GM12878 (cell line): Measurements from ENCODE around the gene SCNM1. TPM values are rescaled to one million over a fixed set of nuclear protein-coding genes. Genes with fewer than 3 reads are reported as not detected.

Experiments used
- ATAC-seq: fragments of 200-7000 bp; cut with Tn5 transposase; 3 replicates; pipeline ENCODE4 v1.9.1; 2020; ENCODE audit warnings: mild to moderate bottlenecking, moderate library complexity
- BruUV-seq: library from RNA; stranded (reverse); fragments of 400-500 nt; replicated peaks from 2 replicates; lab custom pipeline; 2021; lab: Mats Ljungman, UMichigan
- CTCF ChIA-PET: fragments of 300-600 bp; sonication (Branson Sonifier 250); formaldehyde crosslinking; extraction: SDS; loops from one replicate; lab custom pipeline; 2021; ENCODE audit warnings: inconsistent platforms; lab: Yijun Ruan, JAX
- POLR2A ChIA-PET: fragments of 350-600 bp; formaldehyde crosslinking; extraction: SDS; loops from one replicate; lab custom pipeline; 2021; ENCODE audit warnings: inconsistent platforms; lab: Charles Lee
- RAD21 ChIA-PET: fragments of 300-600 bp; sonication (Branson Sonifier 250); formaldehyde crosslinking; loops from one replicate; lab custom pipeline; 2023; ENCODE audit warnings: antibody characterized with exemption; ENCODE audit not compliant: unreplicated experiment; lab: Charles Lee
- SMC1A ChIA-PET: fragments of 300-600 bp; sonication (Branson Sonifier 250); formaldehyde crosslinking; loops from one replicate; lab custom pipeline; 2023; ENCODE audit not compliant: unreplicated experiment, uncharacterized antibody; lab: Charles Lee
- DNase-seq: peaks from one replicate; pipeline ENCODE4 v3.0.0-alpha.2; 2011; ENCODE audit warnings: low read depth, low spot score
- FAIRE-seq: peaks from 3 replicates; lab custom pipeline; 2011; peaks lifted over from hg19 to GRCh38; lab: Jason Lieb, UNC
- H2AFZ ChIP-seq: 2 replicates; pipeline ENCODE4 v1.6.0; 2011; ENCODE audit warnings: low read depth, low read length, control low read depth; ENCODE audit not compliant: control insufficient read depth
- H3K27ac ChIP-seq: 2 replicates; pipeline ENCODE4 v1.5.1; 2011; ENCODE audit warnings: control low read depth; ENCODE audit not compliant: control insufficient read depth, insufficient read depth
- H3K27me3 ChIP-seq, 2 experiments: replicated peaks in 1 of 2; 2 replicates each; pipeline versions ENCODE4 v1.6.0 to v1.6.1; 2011; ENCODE audit warnings: low read length in 1 of 2; ENCODE audit not compliant: control insufficient read depth in 2 of 2, insufficient read depth in 2 of 2
- H3K36me3 ChIP-seq, 2 experiments: 2 replicates each; pipeline ENCODE4 v1.5.1; 2011; ENCODE audit warnings: low read length in 1 of 2; ENCODE audit not compliant: control insufficient read depth in 2 of 2, insufficient read depth in 2 of 2
- H3K4me1 ChIP-seq: 2 replicates; pipeline ENCODE4 v1.6.1; 2011; ENCODE audit warnings: mild to moderate bottlenecking, low read length, moderate library complexity, mixed read lengths; ENCODE audit not compliant: control insufficient read depth, insufficient read depth
- H3K4me2 ChIP-seq: 2 replicates; pipeline ENCODE4 v1.6.0; 2011; ENCODE audit warnings: control low read depth; ENCODE audit not compliant: control insufficient read depth, insufficient read depth
- H3K4me3 ChIP-seq: fragments of 200-600 bp; sonication (generic); 2 replicates; pipeline ENCODE4 v1.5.1; 2016
- H3K79me2 ChIP-seq: 2 replicates; pipeline ENCODE4 v1.6.0; 2011; ENCODE audit warnings: low read length; ENCODE audit not compliant: control insufficient read depth, insufficient read depth
- H3K9ac ChIP-seq: 2 replicates; pipeline ENCODE4 v1.8.0; 2011; ENCODE audit warnings: low read length, control low read depth, mixed read lengths; ENCODE audit not compliant: control insufficient read depth, insufficient read depth
- H3K9me3 ChIP-seq: replicated peaks from 3 replicates; pipeline ENCODE4 v1.5.1; 2011; ENCODE audit warnings: mild to moderate bottlenecking, low read length; ENCODE audit not compliant: control insufficient read depth, insufficient read depth
- H4K20me1 ChIP-seq: 2 replicates; pipeline ENCODE4 v1.6.0; 2011; ENCODE audit not compliant: control insufficient read depth, insufficient read depth
- CBX3 ChIP-seq: fragments of 200-600 bp; sonication (generic); IDR thresholded peaks from 2 replicates; pipeline ENCODE4 v1.6.1; 2016; ENCODE audit warnings: low read depth, borderline replicate concordance
- CHD2 ChIP-seq: IDR thresholded peaks from 2 replicates; pipeline ENCODE4 v1.6.1; 2011; ENCODE audit warnings: low read depth, low read length, improper control_type of control experiment, borderline replicate concordance
- CTCF ChIP-seq, 3 experiments: IDR thresholded peaks in 2 of 3; conservative IDR thresholded peaks in 1 of 3; 2 replicates each; pipeline ENCODE4 v1.5.1; 2011; ENCODE audit warnings: low read depth in 3 of 3, low read length in 3 of 3, mild to moderate bottlenecking in 3 of 3, control low read depth in 2 of 3, moderate library complexity in 2 of 3, inconsistent platforms in 1 of 3, mixed read lengths in 1 of 3; ENCODE audit not compliant: control insufficient read depth in 2 of 3, insufficient read depth in 1 of 3; ENCODE audit errors: extremely low read depth in 1 of 3
- HSF1 ChIP-seq: fragments of 150-350 bp; IDR thresholded peaks from 2 replicates; pipeline ENCODE4 v1.6.1; 2014; ENCODE audit warnings: mild to moderate bottlenecking, low read depth, low read length
- NR2C2 ChIP-seq: IDR thresholded peaks from 2 replicates; pipeline ENCODE4 v1.6.1; 2011; ENCODE audit warnings: borderline replicate concordance, low read depth; ENCODE audit not compliant: control insufficient read depth, insufficient read length
- REST ChIP-seq: IDR thresholded peaks from 2 replicates; pipeline ENCODE4 v1.6.1; 2012; ENCODE audit warnings: mild to moderate bottlenecking, low read depth, low read length
- SREBF1 ChIP-seq: IDR thresholded peaks from 2 replicates; pipeline ENCODE4 v1.6.1; 2012; ENCODE audit warnings: mild to moderate bottlenecking, low read length
- ZBTB40 ChIP-seq: fragments of 450-650 bp; IDR thresholded peaks from 2 replicates; pipeline ENCODE4 v1.6.1; 2016; ENCODE audit warnings: mild to moderate bottlenecking, moderate library complexity, borderline replicate concordance
- ZNF24 ChIP-seq: fragments of 450-650 bp; IDR thresholded peaks from 2 replicates; pipeline ENCODE4 v1.6.1; 2017; ENCODE audit warnings: antibody characterized with exemption, mild to moderate bottlenecking
- WGBS: methylation state at CpG from one replicate; pipeline ENCODE4 v1.1.6; 2016; ENCODE audit warnings: low lambda C conversion rate; ENCODE audit not compliant: insufficient replicate concordance, insufficient coverage; ENCODE audit errors: missing lambda C conversion rate; 5-methylcytosine and 5-hydroxymethylcytosine counted together
- in situ Hi-C: fragments of 300-500 bp; cut with MboI; formaldehyde crosslinking; loops from 9 replicates; pipeline ENCODE4 v1.14.3; 2018; ENCODE audit warnings: mixed read lengths
- intact Hi-C: fragments of 100-400 bp; cut with micrococcal nuclease; formaldehyde crosslinking; loops from one replicate; pipeline ENCODE4 v1.14.2; 2022; ENCODE audit not compliant: unreplicated experiment
- polyA plus RNA-seq, 11 experiments: library from polyadenylated mRNA; depleted of rRNA in 4 of 11; unstranded in 6 of 11; stranded (reverse) in 5 of 11; fragments of >200 nt; fragmentation: Nextera tagmentation in 4 of 11; fragmentation: Illumina TruSeq in 1 of 11; extraction: Ambion mirVana in 4 of 11; extraction: Trizol in 1 of 11; gene quantifications; 1 replicate in 1 of 11; 2 replicates in 10 of 11; pipeline versions ENCODE4 v1.2.1 to v1.2.3, GENCODE V29; 2011 to 2016; ENCODE audit warnings: inconsistent platforms in 2 of 11, missing spikeins in 2 of 11, low read depth in 1 of 11
- total RNA-seq, 4 experiments: library from RNA; depleted of rRNA in 3 of 4; stranded (reverse); fragments of >200 nt in 3 of 4; fragmentation: Illumina TruSeq in 1 of 4; extraction: Trizol in 1 of 4; gene quantifications; 2 replicates each; pipeline versions ENCODE4 v1.2.1 to v1.2.3, GENCODE V29; 2013 to 2021

SCNM1 gene
- total and polyA plus RNA-seq, 10 of the 15 experiments (the other 5 are each of a cell fraction or from before 2014, with no cell fraction given) = 25.8 to 207 (median 76.9) TPM

- Histone ChIP-seq H4K20me1 (no peaks in the 10 kb centered on the region), H3K4me3 (no peak overlapping the region), H3K4me1 (peaks cover 30% of the 10 kb centered on the region), H3K4me2 (peak overlapping the region; percentile 81), H3K27ac (peak overlapping the region; percentile 81), H3K79me2 (peaks cover 20% of the 10 kb centered on the region), H3K9ac (no peak overlapping the region), H3K36me3 (peaks cover 5 to 6% of the 10 kb centered on the region in 2 experiments), H3K9me3 (no peaks in the 10 kb centered on the region), H3K27me3 (no peaks in the 10 kb centered on the region), H2AFZ (no peak overlapping the region)
- intact Hi-C loops (no loop called here), in situ Hi-C loops (loop anchor here (5.0 kb wide), 2 partner anchors 62 to 136 kb away; no protein-coding TSS in a partner anchor)
- ChIA-PET POLR2A (interaction anchor here (0.7 to 1.0 kb wide), 2 partner anchors 31 to 306 kb away, joined by 3 to 5 read pairs; partner anchors contain the start of gene VPS72), SMC1A (interaction anchor here (0.6 to 11.1 kb wide), 4 partner anchors 9 to 132 kb away, joined by 3 to 282 read pairs (median 4); no protein-coding TSS in a partner anchor), CTCF (interaction anchor here (1.0 to 8.4 kb wide), 5 partner anchors 28 to 135 kb away, joined by 3 to 353 read pairs (median 6); partner anchors contain the start of gene MLLT11), RAD21 (interaction anchor here (0.9 to 8.7 kb wide), 6 partner anchors 9 to 134 kb away, joined by 3 to 198 read pairs (median 11); partner anchors contain the start of gene VPS72)
- FAIRE-seq = no peak
- 97% methylated on average over 22 of the region's 22 CpGs for WGBS
- DNase-seq = no peak
- no peak for ATAC-seq
- no TSS peak for BruUV-seq
- TF ChIP-seq CBX3 (no peak), CTCF (IDR thresholded peaks at IDR 0.05 in 2 of 3, conservative IDR thresholded peaks at IDR 0.05 in 1 of 3; ENCODE audit: control insufficient read depth in 2 of 3, extremely low read depth in 1 of 3, insufficient read depth in 1 of 3, low read depth in 3 of 3, low read length in 3 of 3) (0 out of 6 replicates have a peak, but pooled peaks of 1 of the 3 experiments have one; percentile 2), SREBF1 (no peak), CHD2 (no peak), REST (no peak), ZNF24 (no peak), NR2C2 (no peak), HSF1 (no peak), ZBTB40 (no peak)
Observed at GRCh38 chr1:151158751-151159251, 7.1 kb upstream of the SCNM1 start.
